22Rv1 (cell line): ENCODE results near the gene ZMYND15.

ENCODE experiments used
- H3K27ac ChIP-seq: fragments of 450-650 bp; 2 replicates; pipeline ENCODE4 v1.5.1; 2017
- ZFX ChIP-seq: fragments of 450-650 bp; IDR thresholded peaks from 2 replicates; pipeline ENCODE4 v1.6.1; 2017; ENCODE audit warnings: antibody characterized with exemption, borderline replicate concordance
- TF ChIP-seq, protein P1 (sequence below): fragments of 450-650 bp; IDR thresholded peaks from 2 replicates; pipeline ENCODE4 v1.5.1; 2017; ENCODE audit warnings: mild to moderate bottlenecking

ZMYND15 gene

GRCh38 chr17:4728124-4728523, 11.5 kb upstream of the ZMYND15 start:
- no peak for TF ChIP-seq ZFX
- TF ChIP-seq, protein P1, sequence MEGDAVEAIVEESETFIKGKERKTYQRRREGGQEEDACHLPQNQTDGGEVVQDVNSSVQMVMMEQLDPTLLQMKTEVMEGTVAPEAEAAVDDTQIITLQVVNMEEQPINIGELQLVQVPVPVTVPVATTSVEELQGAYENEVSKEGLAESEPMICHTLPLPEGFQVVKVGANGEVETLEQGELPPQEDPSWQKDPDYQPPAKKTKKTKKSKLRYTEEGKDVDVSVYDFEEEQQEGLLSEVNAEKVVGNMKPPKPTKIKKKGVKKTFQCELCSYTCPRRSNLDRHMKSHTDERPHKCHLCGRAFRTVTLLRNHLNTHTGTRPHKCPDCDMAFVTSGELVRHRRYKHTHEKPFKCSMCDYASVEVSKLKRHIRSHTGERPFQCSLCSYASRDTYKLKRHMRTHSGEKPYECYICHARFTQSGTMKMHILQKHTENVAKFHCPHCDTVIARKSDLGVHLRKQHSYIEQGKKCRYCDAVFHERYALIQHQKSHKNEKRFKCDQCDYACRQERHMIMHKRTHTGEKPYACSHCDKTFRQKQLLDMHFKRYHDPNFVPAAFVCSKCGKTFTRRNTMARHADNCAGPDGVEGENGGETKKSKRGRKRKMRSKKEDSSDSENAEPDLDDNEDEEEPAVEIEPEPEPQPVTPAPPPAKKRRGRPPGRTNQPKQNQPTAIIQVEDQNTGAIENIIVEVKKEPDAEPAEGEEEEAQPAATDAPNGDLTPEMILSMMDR: no peak
- H3K27ac ChIP-seq: no peak overlapping the region

- no peak overlapping the region for H3K27ac ChIP-seq
- TF ChIP-seq ZFX: no peak
- TF ChIP-seq, protein P1: no peak
Measured at GRCh38 chr17:4733073-4733531, 6.5 kb upstream of the ZMYND15 start.

DNA sequence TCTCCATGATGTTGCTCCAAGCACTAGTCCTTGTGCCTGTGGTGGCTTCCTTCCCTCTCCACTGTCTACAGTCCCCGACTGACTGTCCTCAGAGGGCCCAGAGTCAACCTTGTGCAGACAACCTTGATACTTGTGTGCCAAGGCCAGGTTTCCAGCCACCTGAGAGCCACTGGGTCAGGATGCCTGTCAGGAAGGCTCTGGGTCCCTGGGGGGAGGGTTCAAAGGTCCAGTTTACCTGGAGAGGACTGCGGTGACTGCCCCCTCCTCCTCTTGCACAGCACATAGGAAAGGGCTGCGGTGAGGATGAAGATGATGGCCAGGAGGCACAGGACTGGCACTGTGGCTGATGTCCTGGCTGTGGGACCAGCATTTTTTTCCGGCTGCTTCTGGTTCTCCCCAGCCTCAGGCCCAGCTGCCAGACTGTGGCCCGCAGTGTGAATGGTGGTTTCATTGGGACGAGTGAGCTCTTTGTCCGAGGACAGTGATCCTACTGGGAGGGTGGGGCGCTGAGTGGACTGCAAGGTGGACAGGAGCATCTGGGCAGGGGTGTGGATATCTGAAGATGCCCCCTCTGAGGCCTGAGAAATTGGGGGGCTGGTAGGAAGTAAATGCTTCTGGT, 4.7 kb upstream of the ZMYND15 start:
- TF ChIP-seq, protein P1: no peak
- no peak for TF ChIP-seq ZFX
- no peak overlapping the region for H3K27ac ChIP-seq

DNA sequence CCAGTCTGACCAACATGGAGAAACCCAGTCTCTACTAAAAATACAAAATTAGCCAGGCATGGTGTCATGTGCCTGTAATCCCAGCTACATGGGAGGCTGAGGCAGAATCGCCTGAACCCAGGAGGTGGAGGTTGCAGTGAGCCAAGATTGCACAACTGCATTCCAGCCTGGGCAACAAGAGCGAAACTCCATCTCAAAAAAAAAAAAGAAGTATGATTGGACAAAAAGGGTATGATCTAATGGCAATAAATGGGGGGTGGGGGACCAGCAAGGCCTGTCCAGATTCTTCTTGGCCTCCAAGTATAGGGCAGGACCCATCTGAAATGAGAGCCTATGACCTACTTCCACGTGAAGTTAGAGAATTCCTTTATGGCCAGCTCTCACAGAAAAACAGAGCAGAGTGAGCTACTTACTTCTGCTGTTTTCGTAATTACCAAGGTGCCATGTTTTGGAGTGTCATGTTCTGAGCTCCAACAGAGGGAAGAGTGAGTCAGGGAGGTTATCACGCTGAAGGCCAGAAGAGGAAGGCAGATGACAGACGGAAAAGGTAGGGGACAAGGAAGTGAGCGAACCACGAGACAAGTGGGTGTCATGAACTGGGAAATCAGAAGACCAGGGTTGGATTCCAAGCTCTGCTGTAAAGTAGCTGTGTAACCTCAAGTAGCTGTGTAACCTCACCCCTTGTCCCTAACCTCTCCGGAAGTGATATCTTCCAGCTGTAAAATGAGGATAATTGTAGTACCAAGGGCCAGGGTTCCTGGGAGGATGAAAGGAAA, 3.6 kb upstream of the ZMYND15 start:
- no peak for TF ChIP-seq ZFX
- TF ChIP-seq, protein P1: no peak
- no peak overlapping the region for H3K27ac ChIP-seq

DNA sequence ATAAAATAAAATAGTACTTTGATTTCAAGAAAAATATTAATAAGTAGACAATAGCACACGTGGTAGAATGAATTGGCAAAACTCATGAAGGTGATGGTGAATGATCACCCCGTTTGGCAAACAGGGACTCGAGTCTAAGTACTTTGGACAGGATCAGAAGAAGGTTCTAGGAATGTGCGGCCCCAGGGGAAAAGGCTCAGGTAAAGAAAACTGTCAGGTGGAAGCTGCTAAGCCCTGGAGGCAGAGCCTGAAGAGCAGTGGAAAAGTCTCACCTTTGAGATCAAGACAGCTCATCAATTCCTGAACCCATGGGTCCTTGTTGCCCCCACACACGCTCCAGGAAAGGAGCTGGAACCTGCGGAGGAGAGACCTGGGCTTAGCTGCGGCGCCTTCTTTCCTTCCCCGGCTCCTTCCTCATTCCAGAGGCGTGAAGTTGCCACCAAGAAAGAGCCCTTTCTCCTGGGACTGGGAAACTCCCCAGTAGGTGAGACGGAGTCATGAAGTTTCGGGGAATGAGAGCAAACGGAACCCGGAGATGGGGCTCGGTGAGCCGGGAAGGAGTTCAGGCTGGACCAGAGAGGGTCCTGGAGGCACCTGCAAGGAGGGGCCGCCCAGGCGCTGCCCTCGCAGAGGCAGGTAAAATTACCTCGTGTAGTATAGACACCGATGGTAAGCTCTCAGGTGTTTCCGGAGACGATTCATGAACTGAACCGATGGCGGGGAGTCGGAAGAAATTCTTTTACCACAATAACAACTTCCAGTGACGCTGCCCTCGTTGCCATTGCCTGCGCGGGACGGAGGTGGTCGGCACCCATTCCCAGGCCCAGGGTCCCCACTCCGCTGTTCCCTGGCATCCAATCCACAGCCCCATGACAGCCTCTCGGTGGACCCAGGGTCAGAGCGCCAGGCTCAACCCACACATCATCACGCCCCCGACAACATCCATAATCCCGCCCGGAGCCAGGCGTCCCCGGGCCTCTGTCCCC, 1.2 kb upstream of the ZMYND15 start:
- H3K27ac ChIP-seq: no peak overlapping the region
- TF ChIP-seq, protein P1: no peak
- no peak for TF ChIP-seq ZFX

DNA sequence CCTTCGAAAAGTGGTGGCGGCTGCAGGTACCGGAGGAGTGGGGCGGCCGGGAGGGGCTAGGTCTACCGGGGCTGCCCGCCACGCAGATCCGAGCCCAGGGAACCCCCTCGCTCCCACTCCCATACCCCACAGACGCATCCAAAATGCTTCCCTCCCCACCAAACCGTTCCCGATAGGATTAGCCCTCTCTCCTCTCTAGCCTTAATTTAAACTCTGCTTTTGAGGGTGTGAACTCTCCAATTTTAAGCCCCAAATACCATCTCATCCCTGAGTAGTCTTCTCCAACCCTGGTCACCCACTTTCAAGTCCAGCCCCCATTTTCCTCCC, 355 bp downstream of the ZMYND15 start:
- H3K27ac ChIP-seq: no peak overlapping the region
- TF ChIP-seq ZFX: no peak
- TF ChIP-seq, protein P1: no peak
